Endometrial microvascular endothelial cells (primary cell): ENCODE results near the gene MRM3. TPM values are rescaled to one million over a fixed set of nuclear protein-coding genes. Genes with fewer than 3 reads are reported as not detected.
"Not testable (repeated sequence)": the region's sequence is repeated elsewhere in the genome, so short reads cannot be mapped to it uniquely, and the experiment has no call there.

Experiments
- in situ Hi-C: cut with HindIII; loops from 2 replicates; pipeline ENCODE4 v1.10.0; 2017; ENCODE audit warnings: low sequenced_read_pairs, low pct_unique_long_range_greater_than_20kb; ENCODE audit errors: inconsistent ontology term
- total RNA-seq: library from RNA; depleted of rRNA; stranded (reverse); fragments of >200 nt; gene quantifications from one replicate; pipeline ENCODE4 v1.2.3, GENCODE V29; 2015; ENCODE audit errors: inconsistent ontology term

The MRM3 gene
- total RNA-seq, 1 donor from 2014 or later, result 29.4 TPM

DNA sequence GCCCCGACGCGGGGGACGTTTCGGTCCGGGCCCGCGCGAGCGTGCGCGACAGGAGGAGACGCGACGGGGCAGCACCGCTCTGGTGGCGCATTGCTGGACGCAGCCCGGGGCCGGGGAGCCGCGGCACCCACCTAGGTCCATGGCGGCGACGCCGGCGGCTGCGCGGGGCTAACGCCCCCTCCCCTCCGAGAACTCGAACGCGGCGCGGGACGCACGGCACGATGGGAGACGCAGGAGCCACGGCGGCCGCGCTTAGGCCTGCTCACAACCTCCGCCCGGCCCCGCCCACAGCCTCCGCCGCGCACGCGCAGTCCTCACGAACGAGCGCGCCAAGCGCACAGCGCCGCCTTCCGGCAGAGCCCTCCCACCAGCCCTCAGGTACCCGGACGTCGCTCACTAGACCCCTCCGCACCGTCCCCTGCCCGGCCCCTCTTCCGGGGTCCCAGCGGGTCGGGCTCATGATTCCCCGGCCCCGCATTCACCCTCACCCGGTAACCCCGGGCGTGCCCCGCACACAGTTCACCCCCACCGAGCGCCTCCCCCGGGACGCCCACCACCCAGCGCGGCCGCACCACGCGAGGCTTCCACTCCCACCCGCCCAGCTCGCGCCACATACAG is 30.0 kb upstream of the MRM3 start, which contains the start of gene GEMIN4:
GEMIN4 (minus strand) TSS at position 263 of the 618 bp plus-strand sequence; CDS start at position 141, 122 bp downstream.
- in situ Hi-C loops, result no loop called here

DNA sequence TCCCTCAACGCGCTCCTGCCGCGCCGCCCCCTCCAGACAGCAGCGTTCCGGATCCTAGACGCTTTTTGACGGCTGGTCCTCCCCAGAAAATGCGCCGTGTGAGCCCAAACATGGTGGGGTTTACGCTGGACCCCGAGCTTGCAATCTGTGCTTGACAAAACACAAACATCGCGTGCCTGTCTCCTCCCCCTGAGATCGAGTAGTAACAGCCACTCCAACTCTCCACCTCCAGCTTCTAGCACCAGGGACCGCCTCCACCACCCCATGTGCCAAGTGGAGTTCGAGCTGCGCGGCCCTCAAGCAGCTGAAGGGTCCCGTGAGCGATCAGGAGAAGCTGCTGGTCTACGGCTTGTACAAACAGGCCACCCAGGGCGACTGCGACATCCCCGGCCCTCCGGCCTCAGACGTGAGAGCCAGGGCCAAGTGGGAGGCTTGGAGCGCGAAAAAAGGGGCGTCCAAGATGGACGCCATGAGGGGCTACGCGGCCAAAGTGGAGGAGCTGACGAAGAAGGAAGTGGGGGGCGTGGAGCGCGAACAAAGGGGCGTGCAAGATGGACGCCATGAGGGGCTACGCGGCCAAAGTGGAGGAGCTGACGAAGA is 29.4 kb upstream of the MRM3 start:
- in situ Hi-C loops, result no loop called here

DNA sequence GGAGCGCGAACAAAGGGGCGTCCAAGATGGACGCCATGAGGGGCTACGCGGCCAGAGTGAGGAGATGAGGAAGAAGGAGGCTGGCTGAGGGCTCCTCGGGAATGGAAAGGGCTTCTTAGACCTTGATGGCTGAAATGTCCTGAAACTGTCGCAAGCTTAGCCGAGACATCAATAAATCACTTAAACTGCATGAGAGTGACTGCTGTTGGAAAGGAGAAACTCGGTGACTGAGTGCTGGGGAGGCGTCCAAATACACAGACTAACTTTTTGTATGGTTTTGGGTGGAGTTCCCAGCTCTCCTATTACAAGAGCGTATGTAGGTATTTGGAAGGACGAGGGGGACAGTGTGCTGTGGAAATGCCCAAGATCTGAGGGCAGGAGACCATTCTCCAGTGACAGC is 28.7 kb upstream of the MRM3 start:
- in situ Hi-C loops, result no loop called here

DNA sequence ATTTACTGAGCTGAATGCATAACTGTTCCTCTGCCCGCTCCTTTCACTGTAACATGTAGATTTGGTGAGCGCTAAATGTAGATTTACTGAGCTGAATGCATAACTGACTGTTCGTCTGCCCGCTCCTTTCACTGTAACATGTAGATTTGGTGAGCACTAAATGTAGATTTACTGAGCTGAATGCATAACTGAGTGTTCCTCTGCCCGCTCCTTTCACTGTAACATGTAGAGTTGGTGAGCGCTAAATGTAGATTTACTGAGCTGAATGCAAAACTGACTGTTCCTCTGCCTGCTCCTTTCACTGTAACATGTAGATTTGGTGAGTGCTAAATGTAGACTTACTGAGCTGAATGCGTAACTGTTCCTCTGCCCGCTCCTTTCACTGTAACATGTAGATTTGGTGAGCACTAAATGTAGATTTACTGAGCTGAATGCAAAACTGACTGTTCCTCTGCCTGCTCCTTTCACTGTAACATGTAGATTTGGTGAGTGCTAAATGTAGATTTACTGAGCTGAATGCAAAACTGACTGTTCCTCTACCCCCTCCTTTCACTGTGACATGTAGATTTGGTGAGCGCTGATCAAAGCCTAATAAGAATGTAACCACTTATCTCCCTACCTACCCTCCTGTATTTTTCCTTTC is 26.7 kb upstream of the MRM3 start:
- in situ Hi-C loops, result not testable (repeated sequence)

DNA sequence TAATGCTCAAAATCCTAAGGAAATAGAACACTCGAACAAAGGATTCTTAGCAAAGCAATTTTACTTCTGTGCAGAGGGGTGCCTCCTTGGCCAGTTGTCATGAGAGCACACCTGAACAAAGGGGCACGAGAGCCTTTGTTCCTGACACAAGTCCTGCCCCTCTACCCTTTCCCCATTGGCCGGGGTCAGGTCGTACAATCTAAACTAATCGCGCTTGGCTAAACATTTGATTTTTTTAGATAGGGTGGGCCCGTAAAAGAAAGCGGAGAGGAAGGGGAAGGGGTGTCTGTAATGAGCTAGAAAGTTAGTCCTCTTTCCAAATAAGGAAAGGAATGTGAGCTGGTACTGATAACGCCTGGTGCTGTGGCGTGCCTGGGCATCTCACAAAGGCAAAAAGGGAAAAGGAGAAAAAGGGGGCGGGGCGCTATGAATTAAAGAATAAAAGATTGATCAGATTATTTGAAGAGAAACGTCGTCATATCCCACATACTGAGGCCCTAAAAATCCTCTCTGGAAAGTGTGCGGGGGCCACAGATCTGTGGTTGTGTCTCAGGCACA is 26.1 kb upstream of the MRM3 start:
- in situ Hi-C loops, result not testable (repeated sequence)

DNA sequence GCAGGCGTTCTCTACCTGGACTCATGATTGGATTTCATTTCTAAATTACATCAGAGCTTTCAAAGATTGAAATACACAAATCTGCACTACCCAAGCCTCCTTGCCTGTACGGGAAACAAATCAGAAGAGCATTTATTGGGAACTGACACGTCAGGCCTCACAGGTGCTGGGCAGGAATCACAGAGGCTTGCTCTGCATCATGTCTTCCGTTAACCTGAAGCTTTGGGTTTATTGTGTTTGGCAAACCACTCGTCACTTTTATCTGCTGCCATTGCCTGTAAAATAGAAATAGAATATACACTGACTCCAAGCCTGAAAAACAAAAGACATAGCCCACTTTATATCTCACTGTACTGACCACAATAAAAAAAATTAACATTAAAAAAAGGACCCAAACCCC is 22.2 kb upstream of the MRM3 start:
- in situ Hi-C loops, result no loop called here

DNA sequence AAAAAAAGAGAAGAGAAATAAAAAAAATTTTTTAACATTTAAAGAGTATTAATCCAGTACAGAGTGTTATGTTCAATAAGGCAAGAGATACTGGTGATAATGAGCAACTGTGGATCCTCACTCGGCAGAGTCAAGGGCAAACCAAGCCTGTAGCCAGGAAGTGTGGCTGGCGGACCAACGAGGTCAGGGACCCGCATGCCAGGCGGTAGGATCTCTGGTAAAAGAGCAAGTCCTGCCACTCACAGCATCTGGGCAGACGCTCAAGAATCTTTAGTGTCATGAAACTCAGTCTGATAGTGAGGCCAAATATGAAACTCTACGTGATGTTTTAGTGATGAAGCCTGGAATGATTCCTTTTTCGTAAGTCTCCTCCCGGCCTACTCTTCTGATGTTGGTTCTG is 21.8 kb upstream of the MRM3 start:
- in situ Hi-C loops, result no loop called here

DNA sequence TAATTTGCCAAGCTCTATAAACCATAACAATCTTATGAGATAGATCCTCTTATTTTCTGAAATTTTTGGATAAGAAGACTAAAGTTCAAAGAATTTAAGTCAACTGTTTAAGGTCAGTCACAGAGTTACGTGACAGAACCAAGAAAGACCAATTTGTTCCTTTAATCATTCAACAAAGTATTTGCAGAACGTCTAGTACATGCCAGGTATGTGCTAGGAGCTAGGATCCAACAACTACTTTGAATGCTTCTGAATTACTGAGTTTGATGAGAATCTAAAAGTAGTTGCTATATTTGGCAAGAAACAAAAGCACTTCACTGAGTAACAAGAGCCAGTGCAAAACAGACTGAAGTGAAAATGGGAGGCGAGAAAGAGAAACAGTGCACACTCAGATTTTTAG is 15.1 kb upstream of the MRM3 start:
- in situ Hi-C loops, result no loop called here

DNA sequence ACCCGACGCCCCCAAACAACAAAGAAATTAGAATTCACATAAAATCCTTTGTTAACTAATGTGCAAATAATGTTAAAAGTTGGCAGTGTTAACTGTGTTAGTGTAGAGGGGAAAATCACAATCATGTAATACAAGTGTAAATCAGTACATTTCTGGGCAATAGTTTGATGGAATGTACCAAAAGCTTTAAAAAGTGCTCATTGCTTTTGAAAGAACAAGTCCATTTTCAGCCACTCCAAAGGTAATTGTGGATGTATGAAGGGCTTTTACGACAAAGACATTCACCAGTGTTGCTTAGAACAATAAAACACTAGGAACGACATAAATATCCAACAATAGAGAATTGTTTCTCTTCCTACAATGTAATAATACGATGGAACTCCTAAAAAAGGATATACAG is 9.1 kb upstream of the MRM3 start:
- in situ Hi-C loops, result no loop called here

DNA sequence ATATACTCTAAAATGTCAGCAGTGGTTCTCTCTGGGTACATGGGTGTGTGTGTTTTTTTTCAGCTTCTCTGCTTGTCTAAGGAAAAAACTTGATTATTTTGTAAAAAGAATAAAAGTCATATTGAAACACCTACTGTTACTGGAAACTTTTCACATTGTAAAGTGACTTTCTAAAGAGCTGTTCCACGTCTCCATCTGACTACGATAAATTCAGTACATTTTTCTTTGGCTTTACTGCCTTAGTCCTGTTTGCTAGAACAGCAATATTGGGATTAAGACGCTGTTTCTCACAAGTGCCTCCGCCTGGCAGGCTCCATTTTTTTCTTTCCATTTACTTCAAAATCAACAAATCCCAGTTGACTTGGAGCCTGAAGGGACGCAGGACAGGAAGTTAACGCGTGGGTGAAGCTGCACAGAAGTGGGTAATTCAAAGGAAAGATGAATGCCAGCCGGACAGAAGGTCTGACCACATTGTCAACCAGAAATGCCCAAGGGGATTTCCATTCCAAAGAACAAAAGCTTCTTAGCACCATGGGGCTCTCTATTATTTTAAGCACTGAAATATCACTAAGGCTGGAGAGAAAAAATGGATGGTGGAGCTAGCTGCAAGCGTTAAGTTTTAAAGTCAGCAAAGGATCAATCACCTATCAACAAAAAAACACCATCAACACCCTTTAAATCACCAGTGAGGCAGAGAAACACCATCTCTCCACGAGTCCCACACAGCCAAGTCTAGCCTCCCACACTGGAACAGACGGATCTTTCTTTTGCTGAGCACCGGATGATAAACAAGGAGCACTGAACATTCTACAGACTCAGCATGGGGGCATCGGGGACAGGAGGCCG is 8.5 kb upstream of the MRM3 start:
- in situ Hi-C loops, result no loop called here

DNA sequence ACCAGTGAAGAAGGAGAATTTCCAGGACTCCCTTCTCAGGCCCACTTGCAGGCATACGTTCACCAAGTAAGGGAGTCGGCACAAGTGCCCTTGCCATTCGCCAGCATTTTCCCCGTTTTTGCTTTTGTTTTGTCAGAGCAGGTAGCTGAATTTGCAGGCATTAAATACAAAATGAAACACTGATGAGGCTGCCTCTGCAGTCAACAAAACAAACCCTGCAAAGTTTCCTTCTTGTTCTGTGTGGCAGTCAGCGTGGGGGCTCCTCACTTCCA is 7.9 kb upstream of the MRM3 start:
- in situ Hi-C loops, result no loop called here

DNA sequence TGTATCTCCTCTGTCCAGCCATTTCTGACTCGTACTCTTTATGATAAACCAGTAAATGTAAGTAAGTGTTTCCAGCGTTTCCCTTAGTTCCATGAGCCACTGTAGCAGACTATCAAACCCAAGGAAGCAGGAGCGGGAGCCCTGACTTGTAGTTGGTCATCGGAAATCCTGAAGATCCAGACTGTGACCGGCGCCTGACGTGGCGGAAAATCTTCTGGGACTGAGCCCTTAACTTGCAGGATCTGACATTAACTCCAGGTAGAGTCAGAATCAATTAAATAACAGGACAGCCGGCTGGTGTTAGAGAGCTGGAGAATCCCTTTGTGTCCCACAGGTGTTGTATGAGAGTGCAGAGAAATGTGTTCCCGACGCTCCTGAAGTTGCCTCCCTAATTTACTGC is 4.1 kb upstream of the MRM3 start:
- in situ Hi-C loops, result loop anchor here (25.0 kb wide), 1 partner anchor 184 kb away; no protein-coding TSS in a partner anchor

DNA sequence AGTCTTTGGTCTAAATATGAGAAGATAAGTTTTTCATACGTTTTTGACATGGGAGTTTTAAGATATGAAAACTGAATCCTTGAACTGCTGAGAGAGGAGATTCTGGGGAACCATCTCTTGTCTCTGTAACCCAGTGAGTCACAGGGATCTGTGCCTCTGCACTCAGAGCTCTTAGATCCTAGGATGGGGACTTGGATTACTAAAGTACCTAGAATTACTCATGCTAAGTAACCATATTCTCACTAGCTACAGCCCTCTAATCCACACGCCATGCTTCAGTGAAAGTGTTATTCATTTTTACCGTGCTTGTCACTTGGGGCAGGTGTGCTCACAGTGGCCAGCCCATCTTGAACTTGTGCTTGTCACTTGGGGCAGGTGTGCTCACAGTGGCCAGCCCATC is 2.0 kb downstream of the MRM3 start:
- in situ Hi-C loops, result loop anchor here (25.0 kb wide), 1 partner anchor 178 kb away; no protein-coding TSS in a partner anchor

DNA sequence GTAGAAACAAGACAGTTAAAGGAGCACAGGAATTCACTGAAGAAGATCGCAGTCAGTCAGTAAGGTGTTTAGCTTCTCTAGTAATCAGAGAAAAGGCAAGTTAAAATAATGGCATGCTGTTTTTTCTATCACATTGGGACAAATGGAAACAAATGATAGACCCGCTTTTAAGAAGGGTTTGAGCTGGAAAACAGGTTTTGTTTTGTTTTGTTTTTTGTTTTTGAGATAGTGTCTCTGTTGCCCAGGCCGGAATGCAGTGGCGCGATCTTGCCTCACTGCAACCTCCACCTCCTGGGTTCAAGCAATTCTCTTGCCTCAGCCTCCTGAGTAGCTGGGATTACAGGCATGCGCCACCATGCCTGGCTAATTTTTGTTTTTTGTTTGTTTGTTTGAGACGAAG is 3.7 kb downstream of the MRM3 start:
- in situ Hi-C loops, result loop anchor here (25.0 kb wide), 1 partner anchor 176 kb away; no protein-coding TSS in a partner anchor

DNA sequence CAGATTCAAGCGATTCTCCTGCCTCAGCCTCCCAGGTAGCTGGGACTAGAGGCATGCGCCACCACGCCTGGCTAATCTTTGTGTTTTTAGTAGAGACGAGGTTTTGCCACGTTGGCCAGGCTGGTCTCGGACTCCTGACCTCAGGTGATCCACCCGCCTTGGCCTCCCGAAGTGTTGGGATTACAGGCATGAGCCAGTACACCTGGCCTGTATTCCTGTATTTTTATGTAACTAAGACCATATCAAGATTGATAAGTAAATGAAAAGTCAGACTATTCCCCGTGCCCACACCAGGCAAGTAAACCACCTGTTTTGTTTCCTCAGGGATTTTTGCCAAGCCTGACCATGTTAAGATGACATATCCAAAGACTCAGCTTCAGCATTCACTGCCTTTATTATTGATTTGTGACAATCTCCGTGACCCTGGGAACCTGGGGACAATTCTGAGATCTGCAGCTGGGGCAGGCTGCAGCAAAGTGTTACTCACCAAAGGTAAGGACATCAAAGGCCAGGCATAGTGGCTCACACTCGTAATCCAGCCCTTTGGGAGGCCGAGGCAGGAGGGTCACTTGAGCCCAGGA is 5.6 kb downstream of the MRM3 start:
- in situ Hi-C loops, result loop anchor here (25.0 kb wide), 1 partner anchor 175 kb away; no protein-coding TSS in a partner anchor

DNA sequence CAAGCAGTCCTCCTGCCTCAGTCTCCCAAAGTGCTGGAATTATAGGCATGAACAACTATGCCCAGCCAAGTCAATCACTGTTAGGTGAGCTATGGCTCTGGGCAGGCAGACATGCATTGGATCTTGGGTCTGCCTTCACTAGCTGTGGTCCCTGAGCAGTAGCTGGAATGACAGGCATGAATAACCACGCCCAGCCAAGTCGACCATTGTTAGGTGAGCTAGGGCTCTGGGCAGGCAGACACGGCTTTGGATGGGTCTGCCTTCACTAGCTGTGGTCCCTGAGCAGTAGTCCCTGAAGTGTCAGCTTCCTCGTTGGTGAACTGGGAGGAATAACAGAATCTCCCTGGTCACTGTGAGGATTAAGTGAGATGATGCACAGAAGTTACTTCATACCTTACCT is 6.4 kb downstream of the MRM3 start:
- in situ Hi-C loops, result loop anchor here (25.0 kb wide), 1 partner anchor 174 kb away; no protein-coding TSS in a partner anchor

DNA sequence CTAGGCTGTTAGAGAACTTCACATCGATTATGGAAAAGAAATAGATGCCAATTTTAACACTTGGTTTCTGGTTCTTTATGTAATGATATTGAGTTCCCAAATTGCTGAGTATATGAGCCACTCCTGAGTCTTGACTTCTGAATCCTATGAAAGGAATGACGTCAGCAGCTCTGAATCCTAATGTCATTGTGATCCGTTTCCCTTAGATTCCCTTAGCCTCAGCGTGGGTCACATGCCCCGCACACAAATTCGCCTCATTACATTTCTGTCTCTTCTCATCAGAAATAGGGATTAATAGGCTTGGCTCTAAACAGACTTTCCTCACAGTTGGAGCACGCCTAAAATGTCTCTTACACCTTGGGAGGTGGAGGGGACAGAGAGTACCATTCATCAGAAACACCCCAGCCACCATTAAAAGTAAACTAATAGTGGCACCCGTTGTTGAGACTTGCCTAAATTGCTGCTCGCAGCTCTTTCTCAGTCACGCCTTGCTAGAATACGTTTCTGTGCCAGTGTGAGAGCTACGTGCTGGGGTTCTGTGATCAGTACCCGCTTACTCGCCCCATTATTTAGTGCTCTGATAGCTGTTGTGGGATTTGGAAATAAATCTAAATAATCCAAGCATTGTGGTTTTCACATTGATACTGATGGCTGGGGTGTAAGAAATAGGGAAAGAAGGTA is 7.1 kb downstream of the MRM3 start:
- in situ Hi-C loops, result loop anchor here (25.0 kb wide), 1 partner anchor 173 kb away; no protein-coding TSS in a partner anchor
